SHP77 treated with DMSO at 0.1 percent for 48 hours (cell line): ENCODE data around the gene HRH2.
"Not testable (repeated sequence)": the region's sequence is repeated elsewhere in the genome, so short reads cannot be mapped to it uniquely, and the experiment has no call there.

Experiments
- DNase-seq: peaks from one replicate; lab custom pipeline; 2025; lab: John Stamatoyannopoulos, UW

The HRH2 gene

GRCh38 chr5:175741556-175741955 lies 83.7 kb downstream of the HRH2 start:
- no peak for DNase-seq

- DNase-seq, result no peak
Observed at GRCh38 chr5:175742290-175742994, 84.6 kb downstream of the HRH2 start.

- no peak for DNase-seq
Observed at GRCh38 chr5:175743676-175744210, 85.9 kb downstream of the HRH2 start.

GRCh38 chr5:175745210-175745609 lies 87.3 kb downstream of the HRH2 start:
- DNase-seq, result no peak

GRCh38 chr5:175746851-175747250 lies 89.0 kb downstream of the HRH2 start:
- DNase-seq, result peak; percentile 13

- DNase-seq, result no peak
Observed at GRCh38 chr5:175747539-175748060, 89.7 kb downstream of the HRH2 start.

GRCh38 chr5:175748650-175749049 lies 90.8 kb downstream of the HRH2 start:
- no peak for DNase-seq

- DNase-seq, result no peak
Observed at GRCh38 chr5:175749591-175749990, 91.7 kb downstream of the HRH2 start.

- no peak for DNase-seq
Observed at GRCh38 chr5:175750511-175750931, 92.7 kb downstream of the HRH2 start.

GRCh38 chr5:175751369-175751768 lies 93.5 kb downstream of the HRH2 start:
- no peak for DNase-seq

- DNase-seq, result no peak
Observed at GRCh38 chr5:175752826-175753535, 95.1 kb downstream of the HRH2 start.

GRCh38 chr5:175753536-175754402 lies 95.9 kb downstream of the HRH2 start:
- DNase-seq, result no peak

GRCh38 chr5:175759991-175760390 lies 102.1 kb downstream of the HRH2 start:
- DNase-seq, result not testable (repeated sequence)
